IPS-NIHi7 (cell line): Measurements from ENCODE around the gene ANAPC13.

Experiments
- DNase-seq: peaks from one replicate; pipeline ENCODE4 v3.0.0; 2012; ENCODE audit warnings: mixed read lengths; ENCODE audit errors: extremely low spot score

Gene ANAPC13

DNA sequence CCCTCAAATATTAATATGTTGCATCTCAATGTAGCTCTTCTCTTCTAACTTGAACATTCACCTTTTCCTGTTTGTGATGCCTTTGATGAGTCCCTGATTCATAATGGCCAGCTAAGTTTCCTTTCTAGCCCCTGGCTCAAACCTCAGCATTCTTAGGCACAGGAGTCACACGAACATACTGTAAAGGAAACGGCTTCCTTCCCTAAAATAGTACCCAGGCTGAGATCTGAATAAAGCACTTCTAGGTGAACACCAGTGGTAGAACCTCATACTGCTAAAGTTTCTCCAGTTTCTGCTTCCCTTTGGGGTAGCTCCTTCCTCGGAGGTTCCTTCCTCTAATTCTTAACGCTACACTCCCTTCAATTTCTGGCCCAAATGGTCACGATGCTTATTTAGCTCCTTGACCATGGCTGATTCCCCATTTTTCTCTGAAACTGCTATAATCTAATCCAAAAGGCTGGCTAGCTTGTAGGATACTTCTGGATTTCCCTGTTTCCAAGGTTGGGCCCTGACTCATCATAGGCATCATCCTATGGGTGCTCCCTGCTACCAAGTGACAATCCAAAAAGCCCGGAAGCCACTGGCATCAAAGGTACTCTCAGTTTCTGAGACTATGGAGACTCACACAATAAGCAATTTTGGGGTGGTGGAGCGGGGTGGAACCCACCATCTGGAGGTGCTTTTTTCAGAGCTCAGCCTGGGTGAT lies 2.4 kb downstream of the ANAPC13 start:
- DNase-seq = no peak

DNA sequence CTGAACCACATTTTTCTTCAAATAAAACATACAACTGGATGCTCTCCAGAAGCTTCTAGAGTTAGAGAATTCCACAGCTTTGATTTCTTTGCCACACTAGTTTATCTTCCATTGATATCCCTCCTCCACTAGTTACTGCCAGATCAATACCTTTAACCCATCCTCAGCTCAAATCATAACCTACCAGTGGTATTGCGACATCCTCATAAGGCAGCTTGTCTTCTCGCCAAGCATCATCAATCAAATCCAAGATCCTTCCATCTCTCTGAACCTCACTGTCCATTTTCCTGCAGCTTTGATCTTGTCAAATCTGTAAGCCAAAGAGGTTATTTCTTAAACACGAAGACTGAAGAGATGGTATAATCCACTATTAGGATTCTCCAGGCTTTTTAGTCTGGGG lies 3.2 kb downstream of the ANAPC13 start:
- DNase-seq = no peak

DNA sequence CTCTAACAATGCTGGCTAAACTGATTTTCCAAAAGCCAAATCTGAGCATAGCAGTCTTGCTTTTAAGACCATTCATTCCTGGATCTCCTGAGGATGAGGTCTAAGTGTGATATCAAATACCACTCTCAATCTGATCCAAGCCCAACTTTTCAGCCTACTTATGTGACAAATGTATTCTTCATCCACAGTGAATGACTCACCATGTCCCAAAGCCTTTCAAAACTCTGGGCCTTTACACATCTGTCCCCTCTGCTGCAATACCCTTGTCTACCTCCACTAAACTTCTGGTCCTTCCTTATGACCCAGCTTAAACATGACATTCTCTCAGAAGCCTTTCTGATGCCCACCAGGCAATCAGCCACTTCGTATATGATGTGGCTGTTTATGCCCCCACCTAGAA lies 4.6 kb downstream of the ANAPC13 start:
- DNase-seq = no peak

DNA sequence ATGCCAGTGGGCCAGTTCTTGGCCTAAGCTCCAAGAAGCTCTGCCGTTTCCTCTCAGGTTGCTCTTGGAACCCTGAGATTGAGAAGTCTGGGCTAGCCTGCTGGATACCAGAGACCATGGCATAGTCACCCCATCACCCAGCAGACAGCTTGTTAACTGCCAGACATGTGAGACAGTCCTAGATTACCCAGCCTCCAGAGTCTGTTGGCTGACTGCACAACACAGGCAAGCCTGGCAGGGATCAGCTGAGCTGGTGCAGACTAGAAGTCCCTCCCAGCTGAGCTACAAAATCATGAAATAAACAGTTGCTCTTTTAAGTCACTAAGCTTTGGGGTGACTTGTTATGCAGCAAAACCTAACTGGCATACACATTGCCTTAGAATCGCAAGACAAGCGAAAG lies 5.2 kb downstream of the ANAPC13 start:
- no peak for DNase-seq

DNA sequence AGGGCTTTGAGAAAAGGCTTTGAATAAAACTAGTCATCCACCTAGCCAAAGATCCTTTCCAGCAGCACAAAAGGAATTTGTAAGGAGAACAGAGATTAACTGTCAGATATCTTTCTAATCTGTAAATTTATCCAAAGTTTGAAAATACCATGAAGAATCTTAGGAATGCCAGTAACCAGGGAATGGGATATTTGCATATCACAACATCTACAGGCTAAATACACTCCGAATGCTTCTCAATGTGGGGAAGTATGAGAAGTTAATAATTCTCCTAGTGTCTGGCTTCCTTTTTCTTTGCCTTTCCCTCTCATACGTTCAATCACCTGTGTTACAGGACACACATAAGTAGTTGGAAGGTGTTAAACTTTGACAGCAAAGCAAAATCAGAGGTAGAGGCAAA lies 7.8 kb downstream of the ANAPC13 start:
- no peak for DNase-seq

DNA sequence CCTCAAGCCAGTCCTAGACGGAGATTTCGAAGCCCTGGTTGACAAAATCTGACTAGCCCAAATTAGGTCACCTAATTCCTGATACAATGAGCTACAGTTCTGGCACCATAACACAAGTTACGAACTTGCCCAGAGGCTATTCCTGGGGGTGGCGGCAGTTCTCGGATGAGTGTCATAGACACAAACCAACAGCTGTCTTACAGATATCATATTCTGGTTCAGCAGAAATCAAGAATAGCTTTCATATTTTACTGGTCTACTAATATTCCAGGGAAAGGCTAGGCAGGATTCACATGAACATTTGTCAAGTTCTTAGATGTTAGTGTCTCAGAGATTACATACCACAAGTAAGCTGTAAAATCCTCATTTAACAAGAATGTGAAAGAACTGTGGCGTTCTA lies 8.8 kb downstream of the ANAPC13 start:
- DNase-seq = no peak

DNA sequence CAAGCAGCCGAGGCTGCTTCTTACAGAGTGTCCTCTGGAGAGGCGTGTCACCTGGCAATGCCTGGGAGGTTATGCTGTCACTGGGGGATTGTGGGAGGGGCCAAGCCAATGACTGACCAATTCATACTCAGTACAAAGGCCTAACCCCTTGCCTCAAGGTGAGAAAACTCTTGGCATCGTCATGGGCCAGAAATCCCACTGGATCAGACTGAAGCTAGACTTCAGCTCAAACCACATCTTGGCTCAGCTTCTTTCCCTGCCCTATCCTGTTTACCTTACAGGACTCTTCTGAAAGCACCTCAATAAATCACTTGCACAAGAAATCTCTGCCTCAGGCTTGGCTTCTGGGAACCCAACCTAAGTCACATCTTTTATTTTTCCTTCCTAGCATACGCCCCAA lies 9.5 kb downstream of the ANAPC13 start:
- no peak for DNase-seq

DNA sequence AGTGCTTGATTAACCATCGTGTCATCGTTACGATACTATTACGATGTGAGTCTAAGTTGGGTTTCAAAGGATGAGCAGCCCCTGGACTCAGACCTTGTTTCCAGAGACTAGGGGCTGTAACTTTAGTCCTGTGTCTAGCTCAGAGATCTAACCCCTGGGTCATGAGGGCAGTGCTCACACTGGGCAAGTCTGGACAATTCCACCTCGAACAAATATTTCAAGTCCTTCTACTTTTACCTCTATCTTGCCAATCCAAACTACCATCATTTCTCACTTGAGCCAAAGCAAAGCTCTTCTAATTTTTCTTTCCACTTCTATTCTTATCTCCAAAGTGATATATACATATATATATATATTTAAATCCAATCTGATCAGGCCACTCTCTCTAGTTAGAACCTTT lies 10.8 kb downstream of the ANAPC13 start:
- DNase-seq = no peak

DNA sequence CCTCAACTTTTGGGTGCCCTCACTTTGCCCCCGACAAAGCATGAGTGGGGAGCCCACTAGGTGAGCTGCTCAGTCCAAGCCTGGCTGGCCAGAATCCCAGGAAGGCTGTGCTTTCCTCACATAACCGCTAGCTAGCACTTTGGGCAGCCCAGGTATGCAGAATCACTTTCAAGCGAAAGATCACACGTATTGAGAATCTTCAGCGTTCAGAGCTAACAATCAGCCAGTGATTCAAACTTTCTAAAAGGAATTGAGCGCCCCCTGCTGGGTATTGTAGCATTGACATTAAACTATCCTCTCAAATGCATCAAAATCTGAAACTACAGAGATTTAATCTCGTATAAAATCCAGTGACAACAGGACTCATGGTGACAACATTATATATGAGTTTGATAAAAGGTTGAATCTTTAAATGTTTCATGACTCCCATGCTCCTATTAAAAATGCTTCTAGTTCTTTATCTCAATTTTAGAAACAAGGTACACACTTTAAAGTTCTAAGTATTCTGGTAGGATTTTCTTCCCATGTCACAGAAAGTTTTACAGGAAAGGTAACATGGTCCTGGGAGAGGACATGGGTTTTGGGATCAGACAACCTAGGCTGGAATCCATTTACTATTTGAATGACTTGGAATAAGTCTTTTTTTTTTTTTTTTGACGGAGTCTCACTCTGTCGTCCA lies 11.8 kb downstream of the ANAPC13 start:
- peak; percentile 54 for DNase-seq

DNA sequence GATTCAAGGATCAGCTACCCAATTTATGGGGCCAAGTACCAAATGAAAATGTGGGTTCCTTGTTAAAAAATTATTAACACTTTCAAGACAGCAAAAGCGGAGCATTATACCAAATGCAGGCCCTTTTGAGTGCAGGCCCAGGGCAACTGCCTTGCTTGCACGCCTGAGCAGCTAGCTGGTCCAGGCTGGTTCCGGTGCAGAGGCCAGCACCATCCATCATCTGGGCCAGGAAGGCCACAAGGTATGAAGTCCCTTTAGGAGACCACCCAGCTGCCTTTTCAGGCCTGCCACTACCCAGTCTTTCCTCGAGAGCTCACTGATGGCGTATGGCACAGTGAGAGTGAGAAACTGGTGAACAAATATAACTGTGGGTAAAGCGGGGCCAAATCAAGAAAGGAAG lies 13.0 kb downstream of the ANAPC13 start:
- no peak for DNase-seq

DNA sequence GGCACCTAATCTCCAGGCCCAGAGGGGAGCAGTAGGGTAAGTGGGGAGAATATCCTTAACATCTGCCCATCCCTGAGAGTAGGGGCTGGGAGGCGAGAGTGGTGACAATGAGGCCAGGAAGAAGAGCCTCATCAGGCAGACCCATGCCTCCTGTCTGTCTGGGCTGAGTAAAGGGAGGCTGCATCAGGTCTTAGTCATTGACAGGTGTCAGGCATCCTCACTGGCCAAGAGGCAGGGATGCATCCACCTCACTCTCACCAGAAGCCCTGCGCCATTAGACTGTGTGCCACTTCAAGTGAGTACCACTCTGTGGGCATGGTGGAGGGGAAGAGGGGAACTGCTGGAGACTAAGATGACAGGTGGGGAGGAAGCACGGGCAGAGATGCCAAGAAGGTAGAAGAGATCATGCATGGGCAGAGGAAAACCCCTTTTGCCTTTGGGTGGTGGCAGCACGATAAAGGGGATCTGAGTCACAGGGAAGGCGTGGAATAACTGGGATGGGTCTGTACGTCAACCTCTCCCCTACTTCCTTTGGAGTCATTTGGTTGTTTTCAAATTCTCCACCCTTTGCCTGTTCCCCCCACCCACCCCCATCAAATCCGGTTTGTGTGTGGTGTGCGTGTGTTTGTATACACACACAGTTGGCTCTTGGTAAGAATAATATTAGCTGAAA lies 14.1 kb downstream of the ANAPC13 start:
- no peak for DNase-seq

DNA sequence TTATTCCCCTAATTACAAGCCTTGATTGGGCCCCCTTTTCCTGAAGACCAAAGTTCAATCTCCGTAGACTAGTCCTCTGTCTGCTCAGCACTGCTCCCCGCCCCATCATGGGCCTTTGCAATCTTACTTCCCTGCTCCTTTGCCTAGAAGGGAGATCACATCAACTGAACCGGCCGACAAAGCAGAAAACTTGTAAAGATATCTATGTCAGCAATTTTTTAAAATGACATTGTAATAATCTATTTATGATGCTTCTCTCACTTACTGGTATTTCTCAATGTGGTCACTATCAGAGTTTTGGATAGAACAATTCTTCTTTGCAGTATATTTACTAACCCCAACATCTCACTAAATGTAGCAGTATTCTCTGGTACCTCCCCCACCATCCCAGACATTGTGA lies 17.3 kb downstream of the ANAPC13 start:
- DNase-seq = no peak

DNA sequence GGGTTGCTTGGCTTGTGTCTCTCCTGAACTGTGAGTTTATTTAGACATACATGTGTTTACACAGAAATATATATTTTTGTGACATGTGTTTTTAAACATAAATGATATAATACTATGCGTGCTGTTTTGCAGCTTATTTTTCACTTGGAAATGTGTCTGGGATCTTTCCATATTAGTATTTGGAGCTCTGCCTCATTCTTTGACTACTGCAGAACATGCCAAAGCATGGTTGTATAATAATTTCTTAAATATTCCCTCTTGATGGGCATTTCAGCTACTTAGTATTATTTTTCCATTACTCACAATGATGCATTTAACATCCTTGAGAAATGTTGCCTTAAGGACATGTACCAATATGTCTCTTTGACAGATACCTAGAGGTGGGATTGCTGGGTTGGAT lies 19.5 kb downstream of the ANAPC13 start:
- DNase-seq = no peak

DNA sequence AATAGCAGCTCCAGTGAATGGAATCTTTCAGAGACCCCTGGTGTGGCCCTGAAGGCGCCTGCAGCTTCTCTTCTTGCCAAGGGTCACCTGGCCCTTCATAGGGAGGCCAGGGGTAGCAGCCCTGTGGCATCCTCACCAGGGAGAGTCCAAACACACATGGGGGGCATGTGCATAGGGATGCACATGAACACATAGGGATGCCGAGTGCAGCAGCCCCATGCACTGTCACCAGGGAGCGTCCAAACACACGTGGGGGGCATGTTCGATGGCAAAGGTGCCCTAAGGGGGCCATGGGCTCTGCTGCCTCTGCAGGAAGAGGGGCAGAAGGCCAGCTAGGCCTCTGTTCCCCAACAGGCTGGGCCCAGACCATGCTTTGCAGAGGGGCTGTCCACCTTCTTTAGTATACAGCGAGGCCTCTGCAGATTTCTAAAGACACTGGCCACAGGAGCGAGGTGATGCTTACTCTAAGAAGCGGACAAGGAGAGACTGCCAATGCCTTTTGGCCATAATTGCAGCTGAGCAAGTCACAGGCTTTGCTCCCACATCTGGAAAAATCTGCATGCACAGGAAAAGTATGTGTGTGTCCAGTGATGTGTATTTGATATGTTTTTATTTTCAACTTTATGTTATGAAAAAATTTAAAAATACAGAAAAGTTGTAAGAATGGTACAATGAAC lies 21.0 kb downstream of the ANAPC13 start:
- no peak for DNase-seq

DNA sequence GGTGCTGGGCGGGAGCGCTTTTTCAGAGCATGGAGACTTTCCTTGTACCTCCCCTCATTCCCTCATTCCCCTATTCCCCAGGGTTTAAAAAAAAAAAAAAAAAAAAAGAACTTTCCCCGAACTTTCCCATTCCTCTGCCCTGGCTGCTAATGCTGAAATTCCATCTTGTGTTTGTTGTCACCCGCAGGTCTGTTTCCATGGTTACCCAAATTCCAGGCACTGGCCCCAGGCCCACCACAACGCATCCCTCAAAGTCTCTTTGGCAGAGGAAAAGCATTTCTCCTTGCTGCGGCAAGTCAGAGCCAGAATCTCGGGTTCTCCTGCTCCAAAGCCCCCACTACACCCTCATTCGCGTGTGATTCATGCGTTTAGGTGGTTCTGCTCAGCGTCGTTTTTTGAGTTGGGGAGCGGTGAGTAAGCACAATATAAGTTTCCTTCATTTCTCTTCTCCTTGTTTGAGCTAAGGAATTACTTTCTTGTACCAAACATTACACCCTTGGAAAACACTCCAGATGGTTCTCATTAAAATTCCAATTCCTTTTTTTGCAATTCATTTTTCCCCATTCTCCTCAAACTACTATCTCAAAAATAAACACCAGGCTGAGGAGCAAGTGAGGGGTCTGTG lies 21.6 kb downstream of the ANAPC13 start:
- DNase-seq = peak; percentile 82

DNA sequence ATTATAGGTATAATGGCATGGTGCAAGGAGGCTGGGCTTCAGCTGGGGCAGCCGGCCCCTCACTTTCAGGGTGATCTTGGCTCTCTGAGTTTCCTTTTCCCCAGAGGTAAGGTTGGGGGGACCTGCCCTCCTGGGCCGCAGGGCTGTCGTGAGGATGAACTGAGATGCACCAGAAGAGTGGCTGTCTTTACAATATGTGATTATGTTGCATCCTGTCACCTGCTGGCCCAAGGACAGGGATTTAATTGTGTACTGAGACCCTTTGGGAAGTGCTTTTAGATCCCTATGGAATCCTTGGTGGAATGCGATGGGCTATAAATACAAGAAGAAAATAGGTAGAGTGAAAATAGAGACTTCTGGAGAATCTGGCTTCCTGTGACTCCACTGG lies 22.1 kb downstream of the ANAPC13 start:
- no peak for DNase-seq

DNA sequence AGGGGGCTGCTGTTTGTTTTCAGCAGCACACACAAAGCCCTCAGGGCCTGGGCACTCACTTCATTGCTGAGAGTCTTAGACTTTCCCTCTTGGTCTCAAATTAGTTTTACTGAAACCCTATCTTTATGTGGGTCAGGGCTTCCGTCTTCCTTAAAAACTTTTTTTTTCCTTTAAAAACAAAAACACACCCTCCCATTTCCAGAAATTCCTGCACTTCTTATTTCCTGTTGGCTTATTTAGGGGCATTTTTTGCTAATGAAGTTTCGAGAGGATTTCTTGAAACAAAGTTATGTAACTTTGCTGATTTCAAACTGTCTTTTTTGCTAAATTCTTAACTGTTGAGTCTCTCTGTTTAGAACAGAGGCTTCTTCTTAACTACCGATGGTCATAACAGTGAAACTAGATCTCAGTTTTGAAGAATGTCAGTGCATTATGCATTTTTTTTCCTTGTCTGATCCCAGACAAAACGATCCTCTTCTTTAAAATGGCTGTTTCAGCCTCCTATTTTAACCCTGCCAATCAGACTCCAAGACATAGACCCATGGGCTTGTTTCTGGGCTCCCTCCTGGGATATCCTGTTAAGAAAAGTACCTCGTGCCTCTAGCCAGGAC lies 23.3 kb downstream of the ANAPC13 start:
- DNase-seq = no peak

DNA sequence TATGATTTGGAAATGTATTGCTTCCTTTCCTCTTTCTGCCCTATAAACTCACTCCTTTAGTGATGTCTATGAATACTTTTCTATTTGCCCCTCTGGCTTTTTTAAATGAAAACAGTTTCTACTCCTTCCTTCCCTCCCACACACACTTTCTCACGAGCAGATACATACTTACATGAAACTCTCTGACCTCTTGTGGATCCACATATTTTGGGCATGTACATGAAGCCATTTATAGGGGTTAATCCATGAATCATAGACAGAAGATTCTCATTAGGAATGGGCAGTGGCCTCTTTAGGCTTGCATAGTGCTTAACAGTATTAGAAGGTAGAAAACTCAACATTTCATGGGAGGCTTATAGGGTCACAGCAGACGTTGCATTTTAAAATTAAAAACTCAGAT lies 24.8 kb downstream of the ANAPC13 start:
- DNase-seq = no peak

DNA sequence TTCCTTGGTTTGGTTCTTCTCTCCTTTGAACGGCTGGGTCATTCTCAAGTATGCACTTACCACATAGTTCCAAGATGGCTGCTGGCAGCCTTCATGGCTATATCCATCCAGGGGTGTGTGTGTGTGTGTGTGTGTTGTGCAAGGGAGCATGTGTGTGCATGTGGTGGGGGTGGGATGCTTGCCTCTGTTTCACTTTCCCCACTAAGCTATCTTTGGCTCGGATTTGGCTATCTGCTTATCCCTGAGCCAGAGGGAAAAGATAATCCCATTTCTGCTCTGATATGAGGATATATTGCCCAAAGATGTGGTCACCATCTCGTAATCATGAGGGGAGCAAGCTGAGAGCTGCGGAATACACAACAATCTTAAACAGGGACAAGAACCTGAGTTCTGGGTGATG lies 26.2 kb downstream of the ANAPC13 start:
- DNase-seq = no peak

DNA sequence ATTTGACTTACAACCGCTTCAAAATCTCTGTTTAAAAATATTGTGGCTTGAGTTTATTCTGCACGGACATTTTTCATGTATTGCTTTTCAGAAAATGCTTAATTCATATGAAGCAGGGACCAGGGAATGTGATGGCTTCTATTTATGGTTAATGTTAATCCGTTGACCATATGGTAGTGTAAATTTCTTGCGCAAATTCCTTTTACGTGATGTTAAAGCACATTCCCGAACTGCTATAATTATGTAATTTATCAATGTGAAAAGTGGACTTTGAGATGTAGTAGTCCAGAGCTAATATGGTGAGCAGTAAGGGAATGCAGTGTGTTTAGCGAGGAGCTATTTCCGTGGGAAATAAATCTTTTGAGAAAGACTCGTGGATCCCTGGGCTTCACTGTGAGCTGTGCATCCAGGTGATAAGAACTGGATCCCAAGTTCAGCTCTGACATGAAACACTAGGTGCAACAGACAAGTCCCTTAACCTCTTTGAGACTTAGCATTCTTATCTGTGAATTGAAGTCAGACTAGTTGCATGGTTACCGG lies 27.3 kb downstream of the ANAPC13 start:
- no peak for DNase-seq

DNA sequence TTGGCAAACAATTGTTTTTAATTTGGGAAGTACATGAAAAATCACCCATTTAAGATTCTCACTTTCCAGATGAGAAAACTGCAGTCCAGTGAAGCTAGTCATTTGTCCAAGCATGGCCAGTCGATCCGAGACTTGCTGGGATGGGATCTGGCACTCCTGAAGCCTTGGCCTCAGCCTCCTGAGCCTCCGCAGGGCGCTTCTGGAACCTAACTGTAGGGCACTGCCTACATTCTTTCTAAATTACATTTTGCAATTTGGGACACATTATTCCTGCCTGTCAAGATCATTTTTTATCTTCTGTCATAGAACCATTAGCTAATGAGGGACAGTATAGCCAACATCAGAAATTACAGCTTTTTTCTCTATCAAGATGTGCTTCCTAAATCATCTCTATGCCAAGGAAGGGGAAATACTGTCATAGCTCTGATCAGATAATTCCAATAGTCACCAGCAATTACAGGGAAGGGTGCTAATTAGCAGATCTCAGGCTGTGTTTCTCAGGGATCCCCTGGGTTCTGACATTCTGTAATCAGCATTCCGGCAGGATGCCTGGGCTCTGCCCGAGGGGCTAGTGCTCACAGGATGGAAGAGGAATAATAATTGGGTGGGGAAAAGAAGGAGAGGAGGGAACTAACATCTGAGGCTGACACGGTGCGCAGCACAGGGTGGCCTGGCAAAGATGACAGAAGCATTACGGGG lies 28.3 kb downstream of the ANAPC13 start:
- no peak for DNase-seq
